Measurements from ENCODE around the gene NUP93. TPM values are rescaled to one million over a fixed set of nuclear protein-coding genes. Genes with fewer than 3 reads are reported as not detected.

NUP93 gene
- total and polyA plus RNA-seq, 2 donors (not counting 3 experiments of a cell fraction or from before 2014, with no cell fraction given): 62.3 to 124 TPM

- Histone ChIP-seq H3K9me1 (replicated peaks; ENCODE audit: control insufficient read depth, extremely low read depth, insufficient read depth, low read length) (no peaks in the 10 kb centered on the region), H3K4me1 (ENCODE audit: control insufficient read depth, extremely low read depth, insufficient read depth, low read length) (no peaks in the 10 kb centered on the region), H3K9ac (replicated peaks; ENCODE audit: extremely low read depth, insufficient read depth, low read length) (no peak overlapping the region), H3K4me2 (ENCODE audit: insufficient read depth, low read length) (no peak overlapping the region), H3K4me3 (replicated peaks in 1 of 3; ENCODE audit: insufficient read depth in 1 of 3, low read depth in 1 of 3, low read length in 3 of 3) (no peak overlapping the region), H3K79me2 (ENCODE audit: control insufficient read depth, insufficient read depth, low read length) (no peaks in the 10 kb centered on the region), H3K9me3 (replicated peaks; ENCODE audit: control insufficient read depth, insufficient read depth, low read length) (no peaks in the 10 kb centered on the region), H2AFZ (ENCODE audit: low read depth, low read length) (no peak overlapping the region), H3K27me3 (ENCODE audit: control insufficient read depth in 2 of 2, insufficient read depth in 2 of 2, low read length in 2 of 2) (no peaks in the 10 kb centered on the region), H3K27ac (ENCODE audit: insufficient read depth, low read depth, low read length) (no peak overlapping the region), H3K36me3 (ENCODE audit: control insufficient read depth in 2 of 2, extremely low read depth in 1 of 2, insufficient read depth in 2 of 2, low read length in 2 of 2) (peaks cover 2 to 4% of the 10 kb centered on the region in 2 experiments), H4K20me1 (replicated peaks; ENCODE audit: control insufficient read depth, extremely low read depth, insufficient read depth, low read length) (no peaks in the 10 kb centered on the region)
- TF ChIP-seq POLR2A (IDR thresholded peaks at IDR 0.05; ENCODE audit: low read depth, low read length) (no peak), POLR2AphosphoS5 (IDR thresholded peaks at IDR 0.05; ENCODE audit: insufficient read depth, low read depth, low read length) (no peak), FOS (IDR thresholded peaks at IDR 0.05; ENCODE audit: borderline replicate concordance, insufficient read depth, low read length) (no peak), JUN (IDR thresholded peaks at IDR 0.05; ENCODE audit: borderline replicate concordance, insufficient read depth, insufficient read length, low read depth) (no peak), MYC (IDR thresholded peaks at IDR 0.05; ENCODE audit: low read depth, low read length) (no peak), GATA2 (IDR thresholded peaks at IDR 0.05; ENCODE audit: insufficient read depth, insufficient read length, low read depth, low read length) (no peak), MAX (IDR thresholded peaks at IDR 0.05; ENCODE audit: insufficient read depth, insufficient read length) (no peak), EZH2 (IDR thresholded peaks at IDR 0.05; ENCODE audit: borderline replicate concordance, low read depth, low read length, severe bottlenecking) (no peak), CTCF (IDR thresholded peaks at IDR 0.05; ENCODE audit: extremely low read depth in 1 of 2, insufficient read depth in 1 of 2, low read depth in 1 of 2, low read length in 2 of 2) (no peak)
- DNase-seq (ENCODE audit: low read depth, low spot score) (no peak), FAIRE-seq (no peak)
- POLR2A ChIA-PET: no interaction called here
- BruUV-seq (replicated peaks): no TSS peak
- dilution Hi-C loops (cut with MboI; ENCODE audit: extremely low pct_ligation_motif_present, low sequenced_read_pairs): no loop called here
- intact Hi-C loops (cut with micrococcal nuclease): no loop called here
- CTCF ChIA-PET: interaction anchor here (1.2 kb wide), 1 partner anchor 9 kb away, joined by 3 read pairs; no protein-coding TSS in a partner anchor
Observed at GRCh38 chr16:56823081-56823733, 93.3 kb downstream of the NUP93 start.
